ENCODE data around the gene UBC.

The UBC gene

DNA sequence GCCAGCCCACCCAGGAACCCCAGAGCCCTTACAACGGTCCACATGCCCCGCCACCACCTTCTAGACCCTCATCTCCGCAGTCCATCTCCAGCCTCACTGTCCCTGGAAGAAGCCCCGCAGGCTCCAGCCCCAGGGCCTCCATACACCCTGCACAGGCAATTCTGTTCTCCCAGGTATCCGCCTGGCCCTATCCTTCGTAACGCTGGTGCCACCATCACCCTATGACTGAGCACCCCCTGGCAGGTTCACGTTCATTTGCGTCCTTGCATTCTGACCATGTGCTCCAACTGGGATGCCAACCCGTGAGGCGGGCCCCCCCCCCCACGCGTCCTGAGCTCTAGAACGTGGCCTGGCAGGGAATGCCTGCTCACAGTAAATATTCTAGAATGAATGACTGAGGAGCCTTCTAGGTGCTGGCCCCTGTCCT is 50.1 kb downstream of the UBC start:
- Histone ChIP-seq H3K9me3 (ENCODE audit: control insufficient read depth, low read length) (no peaks in the 10 kb centered on the region), H3K36me3 (ENCODE audit: control insufficient read depth, insufficient read depth, low read length) (no peaks in the 10 kb centered on the region), H3K27ac (ENCODE audit: insufficient read depth, low read depth, low read length, poor library complexity, severe bottlenecking) (no peak overlapping the region), H3K27me3 (ENCODE audit: control insufficient read depth, insufficient read depth, low read length, poor library complexity, severe bottlenecking) (peaks cover 14% of the 10 kb centered on the region), H3K4me3 (ENCODE audit: insufficient read depth, low read depth, low read length) (peak overlapping the region; percentile 63), H3K4me1 (ENCODE audit: control insufficient read depth, insufficient read depth, low read length) (peaks cover 5% of the 10 kb centered on the region)
- 90 to 91% methylated on average over 14 of the region's 14 CpGs for WGBS, 2 experiments

DNA sequence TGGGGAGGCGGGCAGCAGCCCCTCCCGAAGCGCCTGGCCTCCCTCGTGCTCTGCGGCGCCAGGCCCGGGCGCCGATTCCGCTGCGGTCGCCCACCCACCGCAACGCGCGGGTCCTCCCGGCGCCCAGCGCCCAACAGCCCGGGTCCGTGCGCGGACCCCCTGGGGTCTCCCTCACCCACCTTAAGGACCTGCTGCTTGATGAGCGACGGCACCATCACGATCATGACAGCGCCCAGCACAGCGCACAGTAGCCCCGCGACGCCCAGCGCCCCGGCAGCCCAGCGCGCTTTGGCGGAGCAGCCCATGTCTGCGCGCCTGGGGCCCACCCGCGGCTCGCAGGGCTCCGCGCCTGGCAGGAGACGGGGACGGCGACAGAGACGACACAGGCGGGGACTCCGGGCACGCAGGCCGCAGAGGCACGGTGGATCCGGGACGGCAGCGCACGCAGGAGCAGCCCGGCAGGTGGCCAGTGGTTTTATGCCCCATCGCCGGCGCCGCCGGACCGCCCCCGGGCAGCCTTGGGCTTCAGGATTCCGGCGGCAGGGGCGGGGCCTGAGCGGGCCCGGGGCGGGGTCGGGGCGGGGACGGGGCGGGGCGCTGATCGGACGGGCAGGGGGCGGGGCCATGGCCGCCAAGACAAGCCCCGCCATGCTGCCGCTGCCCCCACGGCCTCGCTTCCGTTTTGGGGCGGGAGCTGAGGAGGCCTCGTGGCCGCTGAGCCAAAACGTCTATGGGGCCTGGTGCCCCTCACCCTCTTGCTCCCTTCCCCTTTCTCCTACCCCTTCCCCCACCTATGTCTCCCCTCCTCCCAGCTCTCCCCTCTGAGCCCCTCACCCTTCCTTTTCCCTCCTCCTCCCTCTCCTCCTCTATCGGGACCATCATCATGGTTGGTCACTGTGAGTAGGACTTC is 50.8 kb downstream of the UBC start, which contains the start of gene SCARB1:
SCARB1 (minus strand) TSS at position 449 of the 910 bp plus-strand sequence; CDS start at position 305, 144 bp downstream.
- Histone ChIP-seq H3K27me3 (ENCODE audit: control insufficient read depth, insufficient read depth, low read length, poor library complexity, severe bottlenecking) (peaks cover 14% of the 10 kb centered on the region), H3K36me3 (ENCODE audit: control insufficient read depth, insufficient read depth, low read length) (no peaks in the 10 kb centered on the region), H3K4me1 (ENCODE audit: control insufficient read depth, insufficient read depth, low read length) (peaks cover 5% of the 10 kb centered on the region), H3K27ac (ENCODE audit: insufficient read depth, low read depth, low read length, poor library complexity, severe bottlenecking) (no peak within 1 kb of the TSS), H3K4me3 (ENCODE audit: insufficient read depth, low read depth, low read length) (peak within 1 kb of the TSS; percentile 63), H3K9me3 (ENCODE audit: control insufficient read depth, low read length) (no peaks in the 10 kb centered on the region)
- WGBS, 2 experiments: 1% methylated on average over 89 of the region's 89 CpGs

DNA sequence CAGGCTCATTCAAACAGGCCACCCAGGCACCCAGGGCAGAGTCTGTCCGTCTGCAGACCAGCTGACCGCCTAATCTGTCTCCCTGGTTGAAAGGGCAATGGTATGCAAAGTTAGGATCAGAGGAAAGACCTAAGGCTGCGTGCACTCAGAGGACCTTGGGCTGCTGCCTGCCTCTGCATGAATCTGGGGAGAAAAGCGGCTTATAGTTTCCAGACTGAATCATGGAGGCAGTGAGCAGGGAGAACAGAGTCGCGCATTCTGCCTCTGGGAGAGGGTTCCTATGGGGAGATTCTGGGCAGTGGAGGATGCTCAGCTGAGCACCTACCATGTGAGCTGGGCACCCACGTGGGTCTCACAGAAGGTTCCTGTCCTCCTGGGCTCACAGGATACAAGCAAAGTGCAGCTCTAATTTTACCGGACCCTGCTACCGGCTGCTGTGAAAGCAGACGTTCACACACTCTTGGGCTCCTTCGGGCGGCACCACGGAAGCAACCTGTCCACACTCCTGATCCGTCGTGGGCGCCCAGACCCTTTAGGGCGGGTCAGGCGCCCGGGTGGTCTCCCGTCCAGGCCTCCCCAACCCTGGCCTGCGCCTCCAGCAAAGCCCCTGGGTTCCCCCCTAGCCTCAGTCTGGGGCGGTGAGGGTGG is 51.6 kb downstream of the UBC start:
- 19 to 20% methylated on average over 22 of the region's 22 CpGs for WGBS, 2 experiments
- Histone ChIP-seq H3K27ac (ENCODE audit: insufficient read depth, low read depth, low read length, poor library complexity, severe bottlenecking) (no peak overlapping the region), H3K4me3 (ENCODE audit: insufficient read depth, low read depth, low read length) (peak overlapping the region; percentile 63), H3K27me3 (ENCODE audit: control insufficient read depth, insufficient read depth, low read length, poor library complexity, severe bottlenecking) (peaks cover 14% of the 10 kb centered on the region), H3K4me1 (ENCODE audit: control insufficient read depth, insufficient read depth, low read length) (peaks cover 5% of the 10 kb centered on the region), H3K9me3 (ENCODE audit: control insufficient read depth, low read length) (no peaks in the 10 kb centered on the region), H3K36me3 (ENCODE audit: control insufficient read depth, insufficient read depth, low read length) (no peaks in the 10 kb centered on the region)

DNA sequence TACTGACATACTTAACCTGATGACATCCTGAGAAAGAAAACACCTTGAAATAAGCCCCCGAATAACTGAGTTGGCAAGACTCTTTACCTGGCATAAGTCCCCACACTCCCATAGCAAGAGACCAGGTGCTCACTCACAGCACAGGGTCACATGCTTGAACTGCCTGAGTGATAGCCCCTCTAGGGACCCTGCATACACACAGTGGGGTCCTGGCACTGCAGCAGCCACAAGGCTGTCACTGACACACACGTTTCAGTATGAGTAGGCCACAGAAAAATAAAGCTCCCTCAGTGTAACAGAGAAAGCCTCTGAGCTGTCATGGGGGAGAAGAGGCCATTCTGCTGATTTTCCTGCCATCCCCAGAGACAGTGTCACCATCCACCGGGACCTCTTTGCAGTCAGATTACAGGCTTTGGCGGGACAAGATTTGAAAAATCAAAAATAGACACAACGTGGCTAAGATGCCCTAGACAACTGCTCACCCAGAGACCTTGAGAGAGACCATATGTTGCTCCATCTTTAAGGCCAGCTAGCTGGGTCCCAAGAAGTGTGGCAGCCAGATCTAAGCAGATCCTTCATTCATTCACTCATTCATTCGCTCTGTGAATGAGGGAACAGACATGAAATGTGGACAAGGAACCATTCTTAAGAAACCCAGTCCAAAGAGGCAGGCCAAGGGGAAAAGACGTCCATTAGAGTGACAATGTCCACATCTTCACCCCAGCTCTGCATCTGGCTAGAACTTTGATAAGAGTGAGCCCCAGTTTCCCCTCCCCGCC is 52.4 kb downstream of the UBC start:
- Histone ChIP-seq H3K4me1 (ENCODE audit: control insufficient read depth, insufficient read depth, low read length) (peaks cover 5% of the 10 kb centered on the region), H3K4me3 (ENCODE audit: insufficient read depth, low read depth, low read length) (no peak overlapping the region)

More for the DNA sequence above, 52.4 kb downstream of the UBC start:
- H3K9me3 ChIP-seq (ENCODE audit: control insufficient read depth, low read length): no peaks in the 10 kb centered on the region
- no peaks in the 10 kb centered on the region for H3K36me3 ChIP-seq (ENCODE audit: control insufficient read depth, insufficient read depth, low read length)
- H3K27me3 ChIP-seq (ENCODE audit: control insufficient read depth, insufficient read depth, low read length, poor library complexity, severe bottlenecking): peaks cover 14% of the 10 kb centered on the region
- no peak overlapping the region for H3K27ac ChIP-seq (ENCODE audit: insufficient read depth, low read depth, low read length, poor library complexity, severe bottlenecking)
- WGBS, 2 experiments: 90 to 91% methylated on average over 8 of the region's 8 CpGs
